Dermis blood vessel endothelial cell (primary cell): ENCODE measurements around the gene PPM1H. TPM values are rescaled to one million over a fixed set of nuclear protein-coding genes. Genes with fewer than 3 reads are reported as not detected.
"Not testable (repeated sequence)": the region's sequence is repeated elsewhere in the genome, so short reads cannot be mapped to it uniquely, and the experiment has no call there.

Experiments
- DNase-seq: peaks from one replicate; pipeline ENCODE4 v3.0.0; 2010
- total RNA-seq: library from RNA; depleted of rRNA; stranded (reverse); fragments of >200 nt; gene quantifications from 2 replicates; pipeline ENCODE4 v1.2.3, GENCODE V29; 2014

PPM1H gene
- 2.3 and 2.9 TPM in 2 replicates for total RNA-seq

- DNase-seq = peak; percentile 63
Measured at GRCh38 chr12:62934799-62935674, at the start of gene PPM1H. Gene PPM1H, minus strand, starts transcription at chr12:62935150. Its CDS starts 414 bp downstream, at chr12:62934736.

- peak; percentile 11 for DNase-seq
Measured at GRCh38 chr12:62983594-62983993, 48.6 kb upstream of the PPM1H start.

GRCh38 chr12:62978768-62979167 is 43.8 kb upstream of the PPM1H start:
- no peak for DNase-seq

- DNase-seq = no peak
Measured at GRCh38 chr12:62977883-62978282, 42.9 kb upstream of the PPM1H start.

GRCh38 chr12:62977418-62977817 is 42.5 kb upstream of the PPM1H start:
- DNase-seq = peak; percentile 42

- DNase-seq = no peak
Measured at GRCh38 chr12:62976110-62976662, 41.2 kb upstream of the PPM1H start.

GRCh38 chr12:62971769-62972525 is 37.0 kb upstream of the PPM1H start:
- no peak for DNase-seq

GRCh38 chr12:62969695-62970094 is 34.7 kb upstream of the PPM1H start:
- DNase-seq = no peak

- DNase-seq = no peak
Measured at GRCh38 chr12:62967701-62968100, 32.8 kb upstream of the PPM1H start.

- DNase-seq = no peak
Measured at GRCh38 chr12:62966990-62967506, 32.1 kb upstream of the PPM1H start.

- not testable (repeated sequence) for DNase-seq
Measured at GRCh38 chr12:62966446-62966989, 31.6 kb upstream of the PPM1H start.

GRCh38 chr12:62965700-62966099 is 30.8 kb upstream of the PPM1H start:
- not testable (repeated sequence) for DNase-seq

GRCh38 chr12:62965242-62965641 is 30.3 kb upstream of the PPM1H start:
- DNase-seq = not testable (repeated sequence)

GRCh38 chr12:62963486-62964041 is 28.6 kb upstream of the PPM1H start:
- no peak for DNase-seq

- no peak for DNase-seq
Measured at GRCh38 chr12:62960324-62960723, 25.4 kb upstream of the PPM1H start.

- DNase-seq = no peak
Measured at GRCh38 chr12:62959745-62960144, 24.8 kb upstream of the PPM1H start.

GRCh38 chr12:62957233-62957953 is 22.4 kb upstream of the PPM1H start:
- DNase-seq = no peak

GRCh38 chr12:62955678-62956077 is 20.7 kb upstream of the PPM1H start:
- DNase-seq = no peak

- no peak for DNase-seq
Measured at GRCh38 chr12:62950317-62950716, 15.4 kb upstream of the PPM1H start.

GRCh38 chr12:62948123-62948522 is 13.2 kb upstream of the PPM1H start:
- DNase-seq = no peak

GRCh38 chr12:62947364-62947763 is 12.4 kb upstream of the PPM1H start:
- no peak for DNase-seq
